Neural progenitor cell (in vitro differentiated cells): ENCODE measurements around the gene CNIH2. TPM values are rescaled to one million over a fixed set of nuclear protein-coding genes. Genes with fewer than 3 reads are reported as not detected.

Experiments
- DNase-seq: peaks from one replicate; pipeline ENCODE4 v3.0.0-alpha.2; 2016; ENCODE audit warnings: low spot score
- H2AFZ ChIP-seq: fragments of 200-600 bp; sonication (generic); replicated peaks from 2 replicates; pipeline ENCODE4 v1.6.1; 2016; ENCODE audit warnings: antibody characterized with exemption
- H3F3A ChIP-seq: fragments of 200-600 bp; sonication (generic); 2 replicates; pipeline ENCODE4 v1.6.1; 2016; ENCODE audit warnings: antibody characterized with exemption, low read depth
- H3K27ac ChIP-seq: fragments of 200-600 bp; sonication (generic); 2 replicates; pipeline ENCODE4 v1.5.1; 2016; ENCODE audit warnings: mild to moderate bottlenecking
- H3K27me3 ChIP-seq: fragments of 200-600 bp; sonication (generic); 2 replicates; pipeline ENCODE4 v1.6.1; 2016; ENCODE audit warnings: mild to moderate bottlenecking, moderate library complexity
- H3K36me3 ChIP-seq: fragments of 200-600 bp; sonication (generic); 2 replicates; pipeline ENCODE4 v1.5.1; 2016
- H3K4me1 ChIP-seq: fragments of 200-600 bp; sonication (generic); 2 replicates; pipeline ENCODE4 v1.6.1; 2016; ENCODE audit warnings: mixed run types
- H3K4me2 ChIP-seq: fragments of 200-600 bp; sonication (generic); 2 replicates; pipeline ENCODE4 v1.6.1; 2016
- H3K4me3 ChIP-seq: fragments of 200-600 bp; sonication (generic); 2 replicates; pipeline ENCODE4 v1.5.1; 2016
- H3K79me2 ChIP-seq: fragments of 200-600 bp; sonication (generic); 2 replicates; pipeline ENCODE4 v1.6.1; 2016; ENCODE audit warnings: low read depth
- H3K9ac ChIP-seq: fragments of 200-600 bp; sonication (generic); 2 replicates; pipeline ENCODE4 v1.6.1; 2016
- H3K9me3 ChIP-seq: fragments of 200-600 bp; sonication (generic); 2 replicates; pipeline ENCODE4 v1.5.1; 2016; ENCODE audit warnings: low read depth
- H4K20me1 ChIP-seq: fragments of 200-600 bp; sonication (generic); 2 replicates; pipeline ENCODE4 v1.6.1; 2016; ENCODE audit warnings: low read depth
- H3K27ac Mint-ChIP-seq: 3 replicates; pipeline ENCODE4 v1.8.0; 2021; ENCODE audit warnings: mixed read lengths
- H3K27me3 Mint-ChIP-seq: 2 replicates; pipeline ENCODE4 v1.8.0; 2022; ENCODE audit warnings: low read depth, mild to moderate bottlenecking, inconsistent platforms, moderate library complexity, mixed read lengths; ENCODE audit not compliant: insufficient read depth
- H3K36me3 Mint-ChIP-seq: 3 replicates; pipeline ENCODE4 v1.8.0; 2021; ENCODE audit warnings: mixed read lengths
- H3K4me1 Mint-ChIP-seq: 3 replicates; pipeline ENCODE4 v1.8.0; 2021; ENCODE audit warnings: mixed read lengths
- H3K4me3 Mint-ChIP-seq: 3 replicates; pipeline ENCODE4 v1.8.0; 2021; ENCODE audit warnings: mild to moderate bottlenecking, moderate library complexity, mixed read lengths
- H3K9me3 Mint-ChIP-seq: 3 replicates; pipeline ENCODE4 v1.8.0; 2020; ENCODE audit warnings: mixed read lengths
- CTCF ChIP-seq: fragments of 200-600 bp; sonication (generic); IDR thresholded peaks from 2 replicates; pipeline ENCODE4 v1.5.1; 2017; ENCODE audit warnings: antibody characterized with exemption, mild to moderate bottlenecking
- EZH2 ChIP-seq: fragments of 200-600 bp; sonication (generic); IDR thresholded peaks from 2 replicates; pipeline ENCODE4 v1.6.1; 2017; ENCODE audit warnings: antibody characterized with exemption, mild to moderate bottlenecking, moderate library complexity
- EZH2phosphoT487 ChIP-seq: fragments of 200-600 bp; sonication (generic); IDR thresholded peaks from 2 replicates; pipeline ENCODE4 v1.6.1; 2017; ENCODE audit warnings: antibody characterized with exemption
- total RNA-seq: library from RNA; depleted of rRNA; stranded (reverse); fragments of >200 nt; gene quantifications from 2 replicates; pipeline ENCODE4 v1.2.3, GENCODE V29; 2015; ENCODE audit warnings: low replicate concordance

The CNIH2 gene
- total RNA-seq, 1 donor from 2014 or later, result 5.7 TPM

DNA sequence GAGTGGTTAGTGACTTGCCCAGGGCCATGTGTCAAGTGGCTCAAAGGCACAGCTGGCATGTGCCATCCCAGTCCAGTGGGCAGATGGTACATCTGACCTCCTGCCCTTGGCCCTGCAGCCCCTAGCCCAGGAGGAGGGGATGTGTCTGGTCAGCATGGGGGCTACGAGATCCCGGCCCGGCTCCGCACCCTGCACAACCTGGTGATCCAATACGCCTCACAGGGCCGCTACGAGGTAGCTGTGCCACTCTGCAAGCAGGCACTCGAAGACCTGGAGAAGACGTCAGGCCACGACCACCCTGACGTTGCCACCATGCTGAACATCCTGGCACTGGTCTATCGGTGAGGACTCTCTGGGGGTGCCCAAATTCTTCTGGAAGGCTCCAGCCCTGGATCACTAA, 15.3 kb upstream of the CNIH2 start:
- TF ChIP-seq EZH2phosphoT487, result no peak
- no peak for TF ChIP-seq EZH2
- no peak for TF ChIP-seq CTCF
- H3K36me3 Mint-ChIP-seq, result peaks cover 25% of the 10 kb centered on the region
- no peaks in the 10 kb centered on the region for H3K9me3 Mint-ChIP-seq
- Histone ChIP-seq H3F3A (peaks cover 25% of the 10 kb centered on the region), H3K79me2 (peaks cover 17% of the 10 kb centered on the region), H3K36me3 (peaks cover 4% of the 10 kb centered on the region), H3K4me3 (no peak overlapping the region), H4K20me1 (peaks cover 53% of the 10 kb centered on the region), H3K4me2 (no peak overlapping the region), H2AFZ (no peak overlapping the region), H3K9ac (no peak overlapping the region), H3K27ac (no peak overlapping the region), H3K9me3 (no peaks in the 10 kb centered on the region), H3K4me1 (peaks cover 13% of the 10 kb centered on the region), H3K27me3 (no peaks in the 10 kb centered on the region)
- peaks cover 18% of the 10 kb centered on the region for H3K4me1 Mint-ChIP-seq
- peaks cover 7% of the 10 kb centered on the region for H3K27me3 Mint-ChIP-seq
- no peak overlapping the region for H3K27ac Mint-ChIP-seq
- no peak overlapping the region for H3K4me3 Mint-ChIP-seq
- no peak for DNase-seq

DNA sequence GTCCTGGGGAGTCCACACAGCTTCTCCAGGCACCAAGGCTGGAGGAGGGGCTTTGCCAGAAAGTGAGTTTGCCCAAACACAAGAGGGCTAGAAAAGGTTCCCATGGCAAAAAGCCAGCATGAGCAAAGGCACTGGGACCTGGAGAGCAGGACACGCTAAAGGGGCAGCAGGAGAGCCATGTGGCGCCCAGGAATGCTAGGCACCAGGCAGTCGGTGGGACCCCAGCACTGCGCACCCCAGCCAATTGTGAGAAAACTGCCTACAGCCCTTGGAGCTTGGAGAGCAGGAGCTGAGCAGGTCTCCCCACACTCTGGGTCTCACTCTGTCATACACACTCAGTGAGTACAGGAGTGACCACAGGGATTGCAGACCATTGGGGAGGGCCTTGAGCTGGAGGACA, 14.7 kb upstream of the CNIH2 start:
- no peak overlapping the region for H3K4me3 Mint-ChIP-seq
- H3K27ac ChIP-seq, result no peak overlapping the region
- H3K27me3 ChIP-seq, result no peaks in the 10 kb centered on the region
- H3K27ac Mint-ChIP-seq, result no peak overlapping the region
- peaks cover 25% of the 10 kb centered on the region for H3F3A ChIP-seq
- peaks cover 48% of the 10 kb centered on the region for H4K20me1 ChIP-seq
- no peak for TF ChIP-seq EZH2
- DNase-seq, result no peak
- no peak overlapping the region for H2AFZ ChIP-seq
- H3K27me3 Mint-ChIP-seq, result peaks cover 11% of the 10 kb centered on the region
- H3K4me1 ChIP-seq, result peaks cover 13% of the 10 kb centered on the region
- peaks cover 25% of the 10 kb centered on the region for H3K36me3 Mint-ChIP-seq
- H3K36me3 ChIP-seq, result peaks cover 4% of the 10 kb centered on the region
- H3K4me1 Mint-ChIP-seq, result peaks cover 18% of the 10 kb centered on the region
- H3K4me2 ChIP-seq, result no peak overlapping the region
- no peak overlapping the region for H3K9ac ChIP-seq
- no peak overlapping the region for H3K4me3 ChIP-seq
- H3K9me3 ChIP-seq, result no peaks in the 10 kb centered on the region
- no peaks in the 10 kb centered on the region for H3K9me3 Mint-ChIP-seq
- peaks cover 17% of the 10 kb centered on the region for H3K79me2 ChIP-seq

DNA sequence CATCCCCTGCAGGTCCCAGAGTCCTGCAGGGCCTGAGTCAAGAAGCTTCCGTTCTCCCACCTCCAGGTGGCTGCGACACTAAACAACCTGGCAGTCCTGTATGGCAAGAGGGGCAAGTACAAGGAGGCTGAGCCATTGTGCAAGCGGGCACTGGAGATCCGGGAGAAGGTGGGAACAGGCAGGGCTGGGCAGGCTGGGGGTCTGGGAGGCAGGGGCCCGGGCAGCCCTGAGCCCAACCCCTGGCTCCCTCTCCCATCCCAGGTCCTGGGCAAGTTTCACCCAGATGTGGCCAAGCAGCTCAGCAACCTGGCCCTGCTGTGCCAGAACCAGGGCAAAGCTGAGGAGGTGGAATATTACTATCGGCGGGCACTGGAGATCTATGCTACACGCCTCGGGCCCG, 14.2 kb upstream of the CNIH2 start:
- Histone ChIP-seq H2AFZ (no peak overlapping the region), H4K20me1 (peaks cover 43% of the 10 kb centered on the region), H3F3A (peaks cover 24% of the 10 kb centered on the region), H3K4me3 (no peak overlapping the region), H3K9me3 (no peaks in the 10 kb centered on the region), H3K27ac (no peak overlapping the region), H3K4me1 (peaks cover 9% of the 10 kb centered on the region), H3K27me3 (no peaks in the 10 kb centered on the region), H3K9ac (no peak overlapping the region), H3K79me2 (peaks cover 13% of the 10 kb centered on the region), H3K36me3 (peaks cover 4% of the 10 kb centered on the region), H3K4me2 (no peak overlapping the region)
- no peak for DNase-seq
- peaks cover 15% of the 10 kb centered on the region for H3K4me1 Mint-ChIP-seq
- H3K4me3 Mint-ChIP-seq, result no peak overlapping the region
- no peaks in the 10 kb centered on the region for H3K9me3 Mint-ChIP-seq
- H3K27me3 Mint-ChIP-seq, result peaks cover 14% of the 10 kb centered on the region
- TF ChIP-seq CTCF (no peak), EZH2 (no peak), EZH2phosphoT487 (no peak)
- peaks cover 24% of the 10 kb centered on the region for H3K36me3 Mint-ChIP-seq
- no peak overlapping the region for H3K27ac Mint-ChIP-seq

- H3K36me3 Mint-ChIP-seq, result peaks cover 18% of the 10 kb centered on the region
Measured at GRCh38 chr11:66264383-66264782, 13.6 kb upstream of the CNIH2 start.

More at GRCh38 chr11:66264383-66264782, 13.6 kb upstream of the CNIH2 start:
- H3F3A ChIP-seq, result peaks cover 29% of the 10 kb centered on the region
- DNase-seq, result no peak
- H3K9me3 ChIP-seq, result no peaks in the 10 kb centered on the region
- H3K4me2 ChIP-seq, result no peak overlapping the region
- no peak overlapping the region for H3K27ac Mint-ChIP-seq
- no peak overlapping the region for H3K4me3 ChIP-seq
- peaks cover 13% of the 10 kb centered on the region for H3K27me3 Mint-ChIP-seq
- no peak overlapping the region for H3K4me3 Mint-ChIP-seq
- no peaks in the 10 kb centered on the region for H3K27me3 ChIP-seq
- peaks cover 37% of the 10 kb centered on the region for H4K20me1 ChIP-seq
- no peak overlapping the region for H3K27ac ChIP-seq
- no peaks in the 10 kb centered on the region for H3K9me3 Mint-ChIP-seq
- H3K9ac ChIP-seq, result no peak overlapping the region
- TF ChIP-seq EZH2phosphoT487 (no peak), EZH2 (no peak), CTCF (no peak)
- H3K79me2 ChIP-seq, result peaks cover 13% of the 10 kb centered on the region
- peaks cover 12% of the 10 kb centered on the region for H3K4me1 Mint-ChIP-seq
- H2AFZ ChIP-seq, result no peak overlapping the region
- H3K4me1 ChIP-seq, result peaks cover 7% of the 10 kb centered on the region
- H3K36me3 ChIP-seq, result no peaks in the 10 kb centered on the region
